ENCODE measurements around the gene PHACTR2.

Gene PHACTR2

DNA sequence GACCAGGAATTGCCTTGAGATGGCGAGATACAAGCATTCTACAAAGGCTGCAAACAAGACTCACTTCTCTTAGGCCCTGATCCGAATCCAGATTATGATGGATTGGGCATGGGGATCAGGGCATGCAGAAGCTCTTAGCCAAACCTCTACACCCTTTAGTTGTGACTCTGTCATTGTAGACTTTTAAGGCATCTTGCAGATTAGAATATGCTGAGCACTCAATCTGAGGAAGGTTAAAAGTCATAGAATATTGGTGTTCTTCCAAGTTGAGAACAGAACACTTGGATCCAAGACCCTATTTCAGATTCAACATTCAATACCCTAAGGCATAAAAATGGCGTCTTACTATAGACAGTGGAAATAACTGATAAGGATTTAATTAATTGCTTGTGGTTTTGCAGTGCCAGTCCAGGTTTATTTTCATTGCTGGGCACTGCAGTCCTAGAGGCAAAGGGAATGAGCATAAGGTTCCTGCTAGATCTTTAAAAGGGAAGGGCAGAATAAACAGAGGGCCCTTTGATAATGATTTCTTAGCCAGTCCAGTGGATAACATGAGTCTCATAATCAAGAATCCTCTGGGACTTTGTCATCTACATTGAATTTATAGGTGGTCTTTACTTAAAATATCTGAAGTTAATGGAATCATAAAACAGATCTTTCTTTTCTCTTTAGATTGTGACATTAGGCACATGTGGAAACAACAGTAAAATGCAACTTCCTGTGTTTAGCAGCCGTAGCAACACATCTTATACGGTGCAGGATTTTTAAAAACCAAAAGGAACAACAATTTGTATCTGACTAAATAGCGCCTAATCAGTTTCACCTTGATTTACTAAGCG is 17.6 kb downstream of the PHACTR2 start:
- peaks cover 6% of the 10 kb centered on the region for H3K36me3 Mint-ChIP-seq (ENCODE audit: insufficient read depth)
- H3K9me3 Mint-ChIP-seq: no peaks in the 10 kb centered on the region
- DNase-seq (ENCODE audit: low spot score in 2 of 2) (no peak), ATAC-seq (replicated peaks; ENCODE audit: extremely low read depth, poor library complexity, severe bottlenecking) (peak; percentile 56)
- H3K4me3 Mint-ChIP-seq: no peak overlapping the region
- no peaks in the 10 kb centered on the region for H3K27me3 Mint-ChIP-seq
- H3K27ac Mint-ChIP-seq (ENCODE audit: low read depth): no peak overlapping the region
- peaks cover 63% of the 10 kb centered on the region for H3K4me1 Mint-ChIP-seq

DNA sequence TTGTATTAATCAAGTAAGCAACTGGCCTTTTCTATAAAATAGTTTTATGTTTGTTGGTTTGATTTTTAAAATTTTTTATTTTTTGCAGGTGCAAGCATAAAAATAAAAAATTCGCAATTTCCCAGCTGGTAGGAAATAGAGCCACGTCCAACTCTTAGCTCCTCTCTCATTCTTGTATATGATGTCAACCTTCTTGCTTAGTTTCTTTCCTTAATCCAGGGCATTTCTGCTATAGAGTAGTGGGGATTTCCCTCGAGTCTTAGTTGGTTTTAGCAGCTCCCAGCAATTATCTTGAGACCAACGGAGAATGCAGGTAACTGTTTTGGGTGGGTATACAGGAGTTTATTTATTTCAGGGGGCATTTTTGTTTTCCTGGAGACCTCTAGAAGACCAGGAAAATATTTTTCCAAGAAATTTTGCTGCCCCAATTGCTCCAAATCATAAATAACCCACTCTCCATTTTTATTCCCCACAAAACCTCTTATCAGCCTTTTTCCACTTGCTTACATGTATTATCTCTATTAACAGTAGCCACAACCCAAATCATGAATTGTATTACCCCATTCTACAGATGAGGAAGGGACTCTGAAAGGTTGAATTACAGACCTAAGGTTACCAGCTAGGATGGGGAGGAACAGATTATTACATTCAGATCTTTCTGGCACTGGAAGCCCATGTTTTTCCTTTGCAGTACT is 18.4 kb downstream of the PHACTR2 start:
- H3K36me3 Mint-ChIP-seq (ENCODE audit: insufficient read depth): peaks cover 7% of the 10 kb centered on the region
- H3K27me3 Mint-ChIP-seq: no peaks in the 10 kb centered on the region
- H3K4me1 Mint-ChIP-seq: peaks cover 62% of the 10 kb centered on the region
- no peak for DNase-seq (ENCODE audit: low spot score in 2 of 2)
- no peak overlapping the region for H3K4me3 Mint-ChIP-seq
- peak overlapping the region; percentile 9 for H3K27ac Mint-ChIP-seq (ENCODE audit: low read depth)
- H3K9me3 Mint-ChIP-seq: no peaks in the 10 kb centered on the region
- ATAC-seq (replicated peaks; ENCODE audit: extremely low read depth, poor library complexity, severe bottlenecking): no peak

DNA sequence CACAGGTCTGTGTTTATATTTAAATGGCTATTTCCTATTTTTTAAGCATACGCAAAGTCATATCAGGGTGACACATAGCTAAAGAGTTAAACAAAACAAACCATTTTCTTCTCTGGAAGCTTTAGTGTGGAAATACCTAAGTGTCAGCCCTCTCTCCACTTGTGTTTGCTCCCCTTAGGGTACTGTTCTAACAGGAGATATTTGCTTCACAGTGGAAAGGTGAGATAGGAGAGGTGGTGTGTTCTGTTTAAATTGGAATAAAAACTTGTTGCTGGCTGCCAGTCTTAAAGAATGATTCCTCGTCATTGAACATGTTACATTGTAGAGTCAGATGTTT is 18.9 kb downstream of the PHACTR2 start:
- peaks cover 58% of the 10 kb centered on the region for H3K4me1 Mint-ChIP-seq
- H3K27me3 Mint-ChIP-seq: no peaks in the 10 kb centered on the region
- H3K9me3 Mint-ChIP-seq: no peaks in the 10 kb centered on the region
- no peak overlapping the region for H3K4me3 Mint-ChIP-seq
- DNase-seq (ENCODE audit: low spot score in 2 of 2) (no peak), ATAC-seq (replicated peaks; ENCODE audit: extremely low read depth, poor library complexity, severe bottlenecking) (no peak)
- H3K27ac Mint-ChIP-seq (ENCODE audit: low read depth): peak overlapping the region; percentile 9
- peaks cover 7% of the 10 kb centered on the region for H3K36me3 Mint-ChIP-seq (ENCODE audit: insufficient read depth)

DNA sequence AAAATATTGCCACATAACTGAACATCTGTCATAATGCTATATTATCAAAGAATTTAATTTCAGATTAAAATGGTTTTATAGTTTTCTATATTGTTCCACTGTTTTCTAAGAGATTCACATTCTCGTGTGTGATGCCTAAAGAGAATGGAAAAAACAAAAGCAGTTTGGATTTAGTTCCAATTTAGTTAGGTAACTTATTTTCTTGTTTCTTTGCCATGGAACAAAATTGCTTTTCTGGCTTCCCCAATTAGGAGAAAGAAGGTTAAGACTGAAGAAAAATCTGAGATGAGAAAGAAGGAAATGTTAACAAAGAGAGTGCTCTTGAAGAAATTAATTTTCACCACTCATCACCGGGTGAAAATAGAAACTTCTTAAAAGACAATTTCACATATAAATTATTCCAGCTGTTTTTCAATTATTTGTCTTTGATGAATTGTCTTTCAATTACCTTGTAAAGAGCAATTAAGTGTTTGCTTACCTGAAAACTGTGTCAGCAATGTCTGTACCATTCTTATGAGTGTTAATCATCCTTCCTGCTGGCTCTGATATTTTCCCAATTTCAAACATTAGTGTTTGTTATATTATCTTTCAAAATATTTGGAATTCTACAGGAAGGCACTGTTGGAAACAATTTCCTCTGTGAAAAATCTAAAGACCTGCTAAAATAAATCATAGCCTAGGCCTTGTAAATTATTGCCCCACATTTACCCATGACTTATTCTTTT is 19.5 kb downstream of the PHACTR2 start:
- Mint-ChIP-seq H3K9me3 (no peaks in the 10 kb centered on the region), H3K27ac (ENCODE audit: low read depth) (peak overlapping the region; percentile 9), H3K4me1 (peaks cover 53% of the 10 kb centered on the region), H3K27me3 (no peaks in the 10 kb centered on the region), H3K4me3 (no peak overlapping the region), H3K36me3 (ENCODE audit: insufficient read depth) (peaks cover 9% of the 10 kb centered on the region)
- DNase-seq (ENCODE audit: low spot score in 2 of 2) (no peak), ATAC-seq (replicated peaks; ENCODE audit: extremely low read depth, poor library complexity, severe bottlenecking) (no peak)

GRCh38 chr6:143698329-143698728 is 20.6 kb downstream of the PHACTR2 start:
- Mint-ChIP-seq H3K27me3 (no peaks in the 10 kb centered on the region), H3K9me3 (no peaks in the 10 kb centered on the region), H3K27ac (ENCODE audit: low read depth) (no peak overlapping the region), H3K4me1 (peaks cover 59% of the 10 kb centered on the region), H3K36me3 (ENCODE audit: insufficient read depth) (peaks cover 9% of the 10 kb centered on the region), H3K4me3 (no peak overlapping the region)
- ATAC-seq (replicated peaks; ENCODE audit: extremely low read depth, poor library complexity, severe bottlenecking): no peak
- DNase-seq (ENCODE audit: low spot score in 2 of 2): no peak

GRCh38 chr6:143698759-143699429 is 21.1 kb downstream of the PHACTR2 start:
- no peak overlapping the region for H3K27ac Mint-ChIP-seq (ENCODE audit: low read depth)
- no peak for ATAC-seq (replicated peaks; ENCODE audit: extremely low read depth, poor library complexity, severe bottlenecking)

GRCh38 chr6:143699430-143699825 is 21.7 kb downstream of the PHACTR2 start:
- Mint-ChIP-seq H3K4me1 (peaks cover 49% of the 10 kb centered on the region), H3K36me3 (ENCODE audit: insufficient read depth) (peaks cover 7% of the 10 kb centered on the region), H3K9me3 (no peaks in the 10 kb centered on the region), H3K4me3 (no peak overlapping the region), H3K27me3 (no peaks in the 10 kb centered on the region), H3K27ac (ENCODE audit: low read depth) (no peak overlapping the region)
- DNase-seq (ENCODE audit: low spot score in 2 of 2) (no peak), ATAC-seq (replicated peaks; ENCODE audit: extremely low read depth, poor library complexity, severe bottlenecking) (no peak)

More at GRCh38 chr6:143698759-143699429, 21.1 kb downstream of the PHACTR2 start:
- no peak for DNase-seq (ENCODE audit: low spot score in 2 of 2)
- Mint-ChIP-seq H3K27me3 (no peaks in the 10 kb centered on the region), H3K36me3 (ENCODE audit: insufficient read depth) (peaks cover 7% of the 10 kb centered on the region), H3K4me1 (peaks cover 55% of the 10 kb centered on the region), H3K4me3 (no peak overlapping the region), H3K9me3 (no peaks in the 10 kb centered on the region)

GRCh38 chr6:143700684-143701348 is 23.1 kb downstream of the PHACTR2 start:
- no peak overlapping the region for H3K27ac Mint-ChIP-seq (ENCODE audit: low read depth)
- DNase-seq (ENCODE audit: low spot score in 2 of 2): no peak
- H3K36me3 Mint-ChIP-seq (ENCODE audit: insufficient read depth): peaks cover 7% of the 10 kb centered on the region
- no peak for ATAC-seq (replicated peaks; ENCODE audit: extremely low read depth, poor library complexity, severe bottlenecking)
- no peaks in the 10 kb centered on the region for H3K27me3 Mint-ChIP-seq
- H3K4me1 Mint-ChIP-seq: peaks cover 48% of the 10 kb centered on the region
- no peak overlapping the region for H3K4me3 Mint-ChIP-seq
- no peaks in the 10 kb centered on the region for H3K9me3 Mint-ChIP-seq

GRCh38 chr6:143701349-143702234 is 23.8 kb downstream of the PHACTR2 start:
- H3K9me3 Mint-ChIP-seq: no peaks in the 10 kb centered on the region
- no peak overlapping the region for H3K27ac Mint-ChIP-seq (ENCODE audit: low read depth)
- H3K4me1 Mint-ChIP-seq: peaks cover 47% of the 10 kb centered on the region
- peaks cover 7% of the 10 kb centered on the region for H3K36me3 Mint-ChIP-seq (ENCODE audit: insufficient read depth)
- DNase-seq (ENCODE audit: low spot score in 2 of 2): no peak
- ATAC-seq (replicated peaks; ENCODE audit: extremely low read depth, poor library complexity, severe bottlenecking): no peak
- H3K4me3 Mint-ChIP-seq: no peak overlapping the region
- H3K27me3 Mint-ChIP-seq: no peaks in the 10 kb centered on the region

- Mint-ChIP-seq H3K36me3 (ENCODE audit: insufficient read depth) (peaks cover 8% of the 10 kb centered on the region), H3K4me1 (peaks cover 57% of the 10 kb centered on the region)
These were observed 27.8 kb downstream of the PHACTR2 start for GRCh38 chr6:143705569-143705968.

GRCh38 chr6:143707697-143708096 is 29.9 kb downstream of the PHACTR2 start:
- ATAC-seq (replicated peaks; ENCODE audit: extremely low read depth, poor library complexity, severe bottlenecking) (no peak), DNase-seq (ENCODE audit: low spot score in 2 of 2) (no peak)
- peaks cover 58% of the 10 kb centered on the region for H3K4me1 Mint-ChIP-seq
- H3K9me3 Mint-ChIP-seq: no peaks in the 10 kb centered on the region
- H3K27ac Mint-ChIP-seq (ENCODE audit: low read depth): peak overlapping the region; percentile 47
- H3K4me3 Mint-ChIP-seq: no peak overlapping the region
- H3K27me3 Mint-ChIP-seq: no peaks in the 10 kb centered on the region
- peaks cover 8% of the 10 kb centered on the region for H3K36me3 Mint-ChIP-seq (ENCODE audit: insufficient read depth)

More at GRCh38 chr6:143705569-143705968, 27.8 kb downstream of the PHACTR2 start:
- Mint-ChIP-seq H3K27me3 (no peaks in the 10 kb centered on the region), H3K9me3 (no peaks in the 10 kb centered on the region), H3K4me3 (no peak overlapping the region), H3K27ac (ENCODE audit: low read depth) (peak overlapping the region; percentile 35)
- no peak for ATAC-seq (replicated peaks; ENCODE audit: extremely low read depth, poor library complexity, severe bottlenecking)
- DNase-seq (ENCODE audit: low spot score in 2 of 2): no peak

Data from central memory CD8-positive, alpha-beta T cell (primary cell).